H9 (cell line): ENCODE results near the gene SSBP1. TPM values are rescaled to one million over a fixed set of nuclear protein-coding genes. Genes with fewer than 3 reads are reported as not detected.
A peak's percentile ranks its signal among the peaks of the same experiment; 100 is the strongest.

Experiments
- DNase-seq: peaks from one replicate; pipeline ENCODE4 v3.0.0-alpha.2; 2017
- H2AFZ ChIP-seq: one replicate; pipeline ENCODE4 v1.6.1; 2013; ENCODE audit warnings: mild to moderate bottlenecking, low read length, control low read depth, moderate library complexity
- H2AK5ac ChIP-seq: 2 replicates; pipeline ENCODE4 v1.6.1; 2013; ENCODE audit warnings: low read length, control low read depth, mixed read lengths; ENCODE audit not compliant: insufficient read length
- H2BK120ac ChIP-seq: one replicate; pipeline ENCODE4 v1.6.1; 2013; ENCODE audit warnings: low read depth, mild to moderate bottlenecking, low read length, control low read depth, inconsistent platforms; ENCODE audit not compliant: poor library complexity, severe bottlenecking
- H2BK12ac ChIP-seq: 2 replicates; pipeline ENCODE4 v1.6.1; 2013; ENCODE audit warnings: low read length, control low read depth, mixed read lengths, low read depth; ENCODE audit not compliant: insufficient read length
- H2BK15ac ChIP-seq: 2 replicates; pipeline ENCODE4 v1.6.1; 2013; ENCODE audit warnings: low read depth, low read length, control low read depth
- H2BK20ac ChIP-seq: one replicate; pipeline ENCODE4 v1.6.1; 2013; ENCODE audit warnings: low read depth, mild to moderate bottlenecking, low read length, control low read depth, inconsistent platforms; ENCODE audit not compliant: poor library complexity, severe bottlenecking
- H2BK5ac ChIP-seq: 2 replicates; pipeline ENCODE4 v1.6.1; 2013; ENCODE audit warnings: low read length, control low read depth, mixed read lengths; ENCODE audit not compliant: insufficient read length
- H3K14ac ChIP-seq: 2 replicates; pipeline ENCODE4 v1.6.1; 2013; ENCODE audit warnings: low read length, control low read depth; ENCODE audit not compliant: insufficient read depth
- H3K18ac ChIP-seq: 2 replicates; pipeline ENCODE4 v1.6.1; 2013; ENCODE audit warnings: low read depth, mild to moderate bottlenecking, mixed read lengths, low read length, control low read depth; ENCODE audit not compliant: insufficient read length
- H3K23ac ChIP-seq: 2 replicates; pipeline ENCODE4 v1.6.1; 2013; ENCODE audit warnings: low read length, control low read depth, mixed read lengths, low read depth; ENCODE audit not compliant: insufficient read length
- H3K23me2 ChIP-seq: 2 replicates; pipeline ENCODE4 v1.6.1; 2013; ENCODE audit warnings: low read depth, mild to moderate bottlenecking, mixed read lengths, low read length, control low read depth; ENCODE audit not compliant: insufficient read length, poor library complexity, severe bottlenecking
- H3K27ac ChIP-seq: 2 replicates; pipeline ENCODE4 v1.5.1; 2013; ENCODE audit warnings: low read length, control low read depth, mixed read lengths, low read depth; ENCODE audit not compliant: insufficient read length
- H3K27me3 ChIP-seq: 2 replicates; pipeline ENCODE4 v1.6.1; 2013; ENCODE audit warnings: low read length, control low read depth, inconsistent platforms; ENCODE audit not compliant: insufficient read depth
- H3K4ac ChIP-seq: 2 replicates; pipeline ENCODE4 v1.6.1; 2013; ENCODE audit warnings: low read depth, mild to moderate bottlenecking, control low read depth, inconsistent platforms, low read length, moderate library complexity
- H3K4me1 ChIP-seq: 2 replicates; pipeline ENCODE4 v1.6.1; 2013; ENCODE audit warnings: low read length, control low read depth, inconsistent platforms; ENCODE audit not compliant: insufficient read depth
- H3K4me2 ChIP-seq: 2 replicates; pipeline ENCODE4 v1.6.1; 2013; ENCODE audit warnings: low read length, control low read depth, mixed read lengths; ENCODE audit not compliant: insufficient read length, insufficient read depth
- H3K56ac ChIP-seq: 2 replicates; pipeline ENCODE4 v1.6.1; 2013; ENCODE audit warnings: low read depth, mild to moderate bottlenecking, mixed read lengths, low read length, control low read depth; ENCODE audit not compliant: insufficient read length
- H3K79me1 ChIP-seq: 2 replicates; pipeline ENCODE4 v1.6.1; 2013; ENCODE audit warnings: low read depth, mild to moderate bottlenecking, moderate library complexity, low read length, control low read depth, inconsistent platforms; ENCODE audit not compliant: insufficient read depth, poor library complexity, severe bottlenecking
- H3K79me2 ChIP-seq: 2 replicates; pipeline ENCODE4 v1.6.1; 2013; ENCODE audit warnings: low read length, control low read depth, inconsistent platforms; ENCODE audit not compliant: insufficient read depth
- H3K9ac ChIP-seq: 2 replicates; pipeline ENCODE4 v1.6.1; 2013; ENCODE audit warnings: low read length, control low read depth, mixed read lengths; ENCODE audit not compliant: insufficient read length; ENCODE audit errors: extremely low read depth
- H3K9me3 ChIP-seq: one replicate; pipeline ENCODE4 v1.6.1; 2013; ENCODE audit warnings: low read depth, low read length, inconsistent platforms; ENCODE audit not compliant: control insufficient read depth
- H3T11ph ChIP-seq: one replicate; pipeline ENCODE4 v1.6.1; 2013; ENCODE audit warnings: mild to moderate bottlenecking, low read length, control low read depth, inconsistent platforms
- H4K20me1 ChIP-seq: one replicate; pipeline ENCODE4 v1.6.1; 2013; ENCODE audit not compliant: control insufficient read depth, insufficient read length, insufficient read depth
- H4K5ac ChIP-seq: 2 replicates; pipeline ENCODE4 v1.6.1; 2013; ENCODE audit warnings: low read depth, mild to moderate bottlenecking, mixed read lengths, low read length, control low read depth; ENCODE audit not compliant: insufficient read length
- H4K8ac ChIP-seq: replicated peaks from 2 replicates; pipeline ENCODE4 v1.6.1; 2013; ENCODE audit warnings: low read length, control low read depth, mixed read lengths, low read depth; ENCODE audit not compliant: insufficient read length
- H4K91ac ChIP-seq: 2 replicates; pipeline ENCODE4 v1.6.1; 2013; ENCODE audit warnings: low read depth, mild to moderate bottlenecking, moderate library complexity, mixed read lengths, low read length, control low read depth; ENCODE audit not compliant: insufficient read length
- H3K27ac Mint-ChIP-seq, 3 experiments: 2 replicates in 2 of 3; 3 replicates in 1 of 3; pipeline ENCODE4 v1.8.0; 2020 to 2021; ENCODE audit warnings: mixed read lengths in 3 of 3, mild to moderate bottlenecking in 1 of 3, moderate library complexity in 1 of 3
- H3K27me3 Mint-ChIP-seq: 2 replicates; pipeline ENCODE4 v1.8.0; 2021; ENCODE audit warnings: low read depth, mild to moderate bottlenecking, moderate library complexity, mixed read lengths
- H3K36me3 Mint-ChIP-seq, 3 experiments: 2 replicates in 2 of 3; 3 replicates in 1 of 3; pipeline ENCODE4 v1.8.0; 2020 to 2021; ENCODE audit warnings: low read depth in 3 of 3, mixed read lengths in 3 of 3; ENCODE audit not compliant: insufficient read depth in 1 of 3
- H3K4me1 Mint-ChIP-seq, 2 experiments: 2 replicates each; pipeline ENCODE4 v1.8.0; 2020; ENCODE audit warnings: mixed read lengths in 2 of 2
- H3K4me3 Mint-ChIP-seq, 2 experiments: 2 replicates in 1 of 2; 3 replicates in 1 of 2; pipeline ENCODE4 v1.8.0; 2020 to 2021; ENCODE audit warnings: mild to moderate bottlenecking in 2 of 2, mixed read lengths in 2 of 2, moderate library complexity in 1 of 2
- H3K9me3 Mint-ChIP-seq, 2 experiments: 2 replicates in 1 of 2; 3 replicates in 1 of 2; pipeline ENCODE4 v1.8.0; 2020; ENCODE audit warnings: mild to moderate bottlenecking in 2 of 2, mixed read lengths in 2 of 2, moderate library complexity in 1 of 2
- WGBS: extraction: QIAGEN DNeasy Blood & Tissue Kit; methylation state at CpG from one replicate; pipeline ENCODE4 v1.1.7; 2013; ENCODE audit warnings: missing lambda C conversion rate, low lambda C conversion rate, mixed read lengths; ENCODE audit not compliant: insufficient read length; ENCODE audit errors: extremely low coverage; 5-methylcytosine and 5-hydroxymethylcytosine counted together
- total RNA-seq: library from RNA; stranded (reverse); gene quantifications from 2 replicates; pipeline ENCODE4 v1.2.1, GENCODE V29; 2021
- TF ChIP-seq, protein P1 (sequence below): fragments of 200-600 bp; sonication (generic); conservative IDR thresholded peaks from 3 replicates; pipeline ENCODE4 v1.8.0; 2021; ENCODE audit warnings: antibody characterized with exemption, mild to moderate bottlenecking

Gene SSBP1
- total RNA-seq, 1 experiment from 2014 or later, result 266 TPM

DNA sequence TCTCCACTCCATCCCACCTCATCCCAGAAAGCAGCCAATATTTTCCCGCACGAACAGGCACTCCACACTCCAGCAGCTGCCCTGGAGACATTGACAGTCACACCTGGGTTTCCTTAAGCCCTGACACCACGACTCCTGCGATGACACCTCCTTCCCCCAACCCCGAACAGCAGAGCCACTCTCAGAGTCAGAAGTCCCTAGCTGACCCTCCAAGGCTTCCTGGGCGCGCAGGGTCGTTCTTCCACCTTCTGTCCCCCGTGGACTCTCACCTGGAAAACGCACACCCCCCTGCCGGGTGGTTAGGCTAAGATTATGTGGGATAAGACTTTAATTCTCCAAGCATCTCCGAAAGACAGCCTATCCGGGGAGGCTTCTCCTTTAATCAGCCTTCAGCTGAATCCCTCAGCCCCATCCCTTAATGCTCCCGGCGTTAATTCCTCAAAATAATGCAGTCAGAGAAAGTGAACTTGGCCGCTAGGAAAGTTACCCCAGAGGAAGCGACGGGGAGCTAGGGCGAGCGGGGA, 37.2 kb upstream of the SSBP1 start:
- no peaks in the 10 kb centered on the region for H3K9me3 Mint-ChIP-seq
- no peak overlapping the region for H3K23ac ChIP-seq
- TF ChIP-seq, protein P1, sequence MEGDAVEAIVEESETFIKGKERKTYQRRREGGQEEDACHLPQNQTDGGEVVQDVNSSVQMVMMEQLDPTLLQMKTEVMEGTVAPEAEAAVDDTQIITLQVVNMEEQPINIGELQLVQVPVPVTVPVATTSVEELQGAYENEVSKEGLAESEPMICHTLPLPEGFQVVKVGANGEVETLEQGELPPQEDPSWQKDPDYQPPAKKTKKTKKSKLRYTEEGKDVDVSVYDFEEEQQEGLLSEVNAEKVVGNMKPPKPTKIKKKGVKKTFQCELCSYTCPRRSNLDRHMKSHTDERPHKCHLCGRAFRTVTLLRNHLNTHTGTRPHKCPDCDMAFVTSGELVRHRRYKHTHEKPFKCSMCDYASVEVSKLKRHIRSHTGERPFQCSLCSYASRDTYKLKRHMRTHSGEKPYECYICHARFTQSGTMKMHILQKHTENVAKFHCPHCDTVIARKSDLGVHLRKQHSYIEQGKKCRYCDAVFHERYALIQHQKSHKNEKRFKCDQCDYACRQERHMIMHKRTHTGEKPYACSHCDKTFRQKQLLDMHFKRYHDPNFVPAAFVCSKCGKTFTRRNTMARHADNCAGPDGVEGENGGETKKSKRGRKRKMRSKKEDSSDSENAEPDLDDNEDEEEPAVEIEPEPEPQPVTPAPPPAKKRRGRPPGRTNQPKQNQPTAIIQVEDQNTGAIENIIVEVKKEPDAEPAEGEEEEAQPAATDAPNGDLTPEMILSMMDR, result no peak
- H4K8ac ChIP-seq, result no peak overlapping the region
- no peak overlapping the region for H2BK20ac ChIP-seq
- H3K4me3 Mint-ChIP-seq, result peak overlapping the region; percentile 79 to 87
- peaks cover 5% of the 10 kb centered on the region for H3K23me2 ChIP-seq
- peak overlapping the region in 1 of 3 experiments; percentile 59; a peak in 1 of 7 replicates for H3K27ac Mint-ChIP-seq
- 0 out of 2 replicates have a peak overlapping the region, but pooled peaks have one; percentile 1 for H3K14ac ChIP-seq
- H3K4me1 Mint-ChIP-seq, result peaks cover 63 to 64% of the 10 kb centered on the region in 2 experiments
- H3K4ac ChIP-seq, result no peak overlapping the region
- H2BK120ac ChIP-seq, result no peak overlapping the region
- H3K9ac ChIP-seq, result no peak overlapping the region
- H2BK5ac ChIP-seq, result no peak overlapping the region
- H3K79me1 ChIP-seq, result no peaks in the 10 kb centered on the region
- H3K56ac ChIP-seq, result no peak overlapping the region
- no peak overlapping the region for H2AK5ac ChIP-seq
- DNase-seq, result no peak
- no peak overlapping the region for H3K27ac ChIP-seq
- H3K9me3 ChIP-seq, result no peaks in the 10 kb centered on the region
- H3K27me3 ChIP-seq, result peaks cover 2% of the 10 kb centered on the region; the same call in 1 of the 2 replicates
- H3K18ac ChIP-seq, result no peak overlapping the region
- H2BK12ac ChIP-seq, result no peak overlapping the region
- peaks cover 23% of the 10 kb centered on the region for H3K27me3 Mint-ChIP-seq
- no peaks in the 10 kb centered on the region for H4K20me1 ChIP-seq
- H3K79me2 ChIP-seq, result no peaks in the 10 kb centered on the region
- H3K36me3 Mint-ChIP-seq, result 0 out of 7 replicates have a peak, but pooled peaks cover 0 to 3% (median 0%) of the 10 kb centered on the region in 3 experiments
- peak overlapping the region; percentile 89 for H3K4me2 ChIP-seq
- no peak overlapping the region for H2BK15ac ChIP-seq
- WGBS, result no CpG with 5 or more reads among the region's 20 CpGs
- no peak overlapping the region for H4K91ac ChIP-seq
- H4K5ac ChIP-seq, result no peak overlapping the region
- H2AFZ ChIP-seq, result no peak overlapping the region
- peaks cover 4% of the 10 kb centered on the region for H3K4me1 ChIP-seq
- no peak overlapping the region for H3T11ph ChIP-seq
